Esophagus muscularis mucosa (tissue), 3 donors: ENCODE results near the gene CAMTA1.

Source experiments
- POLR2A ChIP-seq: fragments of 450-650 bp; IDR thresholded peaks from one replicate; pipeline ENCODE4 v1.6.1; 2017; ENCODE audit warnings: antibody characterized with exemption, moderate library complexity, mild to moderate bottlenecking, low read depth
- POLR2AphosphoS5 ChIP-seq, 2 donors: sonication (generic); formaldehyde crosslinking; IDR thresholded peaks; one replicate each; pipeline ENCODE4 v1.6.1; 2017; ENCODE audit warnings: antibody characterized with exemption in 2 of 2
- TF ChIP-seq, protein P1 (sequence below), 3 experiments: fragments of 200-600 bp in 2 of 3; fragments of 450-650 bp in 1 of 3; sonication (generic) in 2 of 3; IDR thresholded peaks; one replicate each; pipeline ENCODE4 v1.5.1; 2017 to 2019; ENCODE audit warnings: antibody characterized with exemption in 3 of 3, mild to moderate bottlenecking in 2 of 3, moderate library complexity in 1 of 3

DNA sequence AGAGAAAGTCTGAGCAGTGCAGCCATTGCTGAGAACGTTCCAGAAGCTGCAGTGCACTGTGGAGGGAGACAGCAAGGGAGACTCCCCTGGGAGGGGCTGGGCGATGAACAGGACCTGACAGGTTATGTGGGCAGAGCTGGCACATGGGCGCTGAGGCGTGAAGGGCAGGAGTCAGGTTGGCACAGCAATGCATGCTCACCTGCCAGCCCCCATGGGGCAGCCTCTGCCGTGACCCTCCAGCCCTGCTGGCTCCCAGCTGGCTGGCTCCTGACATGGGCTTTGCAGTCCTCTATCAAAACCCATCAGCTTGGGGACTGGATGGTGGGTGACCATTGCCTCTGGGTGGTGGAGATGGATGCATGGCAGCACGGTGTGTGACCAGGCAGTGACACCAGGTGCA lies 300.3 kb downstream of the CAMTA1 start:
- TF ChIP-seq, protein P1, sequence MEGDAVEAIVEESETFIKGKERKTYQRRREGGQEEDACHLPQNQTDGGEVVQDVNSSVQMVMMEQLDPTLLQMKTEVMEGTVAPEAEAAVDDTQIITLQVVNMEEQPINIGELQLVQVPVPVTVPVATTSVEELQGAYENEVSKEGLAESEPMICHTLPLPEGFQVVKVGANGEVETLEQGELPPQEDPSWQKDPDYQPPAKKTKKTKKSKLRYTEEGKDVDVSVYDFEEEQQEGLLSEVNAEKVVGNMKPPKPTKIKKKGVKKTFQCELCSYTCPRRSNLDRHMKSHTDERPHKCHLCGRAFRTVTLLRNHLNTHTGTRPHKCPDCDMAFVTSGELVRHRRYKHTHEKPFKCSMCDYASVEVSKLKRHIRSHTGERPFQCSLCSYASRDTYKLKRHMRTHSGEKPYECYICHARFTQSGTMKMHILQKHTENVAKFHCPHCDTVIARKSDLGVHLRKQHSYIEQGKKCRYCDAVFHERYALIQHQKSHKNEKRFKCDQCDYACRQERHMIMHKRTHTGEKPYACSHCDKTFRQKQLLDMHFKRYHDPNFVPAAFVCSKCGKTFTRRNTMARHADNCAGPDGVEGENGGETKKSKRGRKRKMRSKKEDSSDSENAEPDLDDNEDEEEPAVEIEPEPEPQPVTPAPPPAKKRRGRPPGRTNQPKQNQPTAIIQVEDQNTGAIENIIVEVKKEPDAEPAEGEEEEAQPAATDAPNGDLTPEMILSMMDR (IDR thresholded peaks at IDR 0.05) = no peak
- TF ChIP-seq POLR2AphosphoS5 (IDR thresholded peaks at IDR 0.05) = no peak
- no peak for TF ChIP-seq POLR2A
